SK-N-SH (cell line): ENCODE results near the gene SWAP70.

Experiments used
- EP300 ChIP-seq, 2 experiments: IDR thresholded peaks; 2 replicates each; pipeline versions ENCODE4 v1.4.0 to v1.6.1; 2012; ENCODE audit warnings: borderline replicate concordance in 1 of 2, low read depth in 1 of 2, low read length in 1 of 2
- FOXM1 ChIP-seq: IDR thresholded peaks from 2 replicates; pipeline ENCODE4 v1.4.0; 2012; ENCODE audit warnings: low read depth, mild to moderate bottlenecking
- GABPA ChIP-seq: IDR thresholded peaks from 2 replicates; pipeline ENCODE4 v1.4.0; 2012; ENCODE audit warnings: low read depth, mild to moderate bottlenecking
- MXI1 ChIP-seq: IDR thresholded peaks from 2 replicates; pipeline ENCODE4 v1.6.1; 2012; ENCODE audit warnings: mild to moderate bottlenecking, low read depth, low read length, improper control_type of control experiment
- NFIC ChIP-seq: IDR thresholded peaks from 2 replicates; pipeline ENCODE4 v1.4.0; 2012; ENCODE audit warnings: borderline replicate concordance
- RFX5 ChIP-seq: IDR thresholded peaks from 2 replicates; pipeline ENCODE4 v1.6.1; 2012; ENCODE audit warnings: mild to moderate bottlenecking, improper control_type of control experiment, low read length
- TAF1 ChIP-seq: IDR thresholded peaks from 2 replicates; pipeline ENCODE4 v1.6.1; 2012; ENCODE audit warnings: low read depth, mild to moderate bottlenecking, low read length, moderate library complexity, borderline replicate concordance
- TF ChIP-seq, protein P1 (sequence below): IDR thresholded peaks from 2 replicates; pipeline ENCODE4 v1.6.1; 2012; ENCODE audit warnings: mild to moderate bottlenecking, low read depth, low read length, moderate library complexity
- TF ChIP-seq, protein P2 (sequence below): fragments of 200-600 bp; sonication (generic); IDR thresholded peaks from 2 replicates; pipeline ENCODE4 v1.6.1; 2017; ENCODE audit warnings: antibody characterized with exemption, mild to moderate bottlenecking, moderate library complexity

DNA sequence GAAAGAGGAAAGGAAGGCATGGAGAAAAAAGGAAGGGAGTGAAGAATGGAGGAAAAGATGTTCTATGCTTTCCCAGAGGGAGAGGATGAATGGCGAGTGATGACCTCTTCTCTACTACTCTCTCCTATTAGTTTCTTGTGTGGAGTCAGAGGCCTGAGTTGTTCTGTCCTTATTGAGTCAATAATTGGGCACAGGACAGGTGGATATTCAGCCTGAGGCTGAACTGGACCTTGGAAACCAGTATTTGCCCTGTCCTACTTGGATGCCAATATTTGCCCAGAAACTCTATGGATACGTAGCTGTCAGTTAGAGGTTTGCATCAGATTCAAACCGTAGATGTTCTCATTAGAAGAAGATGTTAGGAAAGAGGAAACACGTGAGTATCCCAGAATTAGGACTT is 17.6 kb upstream of the SWAP70 start:
- TF ChIP-seq FOXM1 (no peak), EP300 (IDR thresholded peaks at IDR 0.05; ENCODE audit: borderline replicate concordance in 1 of 2, low read depth in 1 of 2, low read length in 1 of 2) (no peak), RFX5 (no peak), MXI1 (no peak), NFIC (no peak), TAF1 (no peak), GABPA (no peak)
- TF ChIP-seq, protein P1, sequence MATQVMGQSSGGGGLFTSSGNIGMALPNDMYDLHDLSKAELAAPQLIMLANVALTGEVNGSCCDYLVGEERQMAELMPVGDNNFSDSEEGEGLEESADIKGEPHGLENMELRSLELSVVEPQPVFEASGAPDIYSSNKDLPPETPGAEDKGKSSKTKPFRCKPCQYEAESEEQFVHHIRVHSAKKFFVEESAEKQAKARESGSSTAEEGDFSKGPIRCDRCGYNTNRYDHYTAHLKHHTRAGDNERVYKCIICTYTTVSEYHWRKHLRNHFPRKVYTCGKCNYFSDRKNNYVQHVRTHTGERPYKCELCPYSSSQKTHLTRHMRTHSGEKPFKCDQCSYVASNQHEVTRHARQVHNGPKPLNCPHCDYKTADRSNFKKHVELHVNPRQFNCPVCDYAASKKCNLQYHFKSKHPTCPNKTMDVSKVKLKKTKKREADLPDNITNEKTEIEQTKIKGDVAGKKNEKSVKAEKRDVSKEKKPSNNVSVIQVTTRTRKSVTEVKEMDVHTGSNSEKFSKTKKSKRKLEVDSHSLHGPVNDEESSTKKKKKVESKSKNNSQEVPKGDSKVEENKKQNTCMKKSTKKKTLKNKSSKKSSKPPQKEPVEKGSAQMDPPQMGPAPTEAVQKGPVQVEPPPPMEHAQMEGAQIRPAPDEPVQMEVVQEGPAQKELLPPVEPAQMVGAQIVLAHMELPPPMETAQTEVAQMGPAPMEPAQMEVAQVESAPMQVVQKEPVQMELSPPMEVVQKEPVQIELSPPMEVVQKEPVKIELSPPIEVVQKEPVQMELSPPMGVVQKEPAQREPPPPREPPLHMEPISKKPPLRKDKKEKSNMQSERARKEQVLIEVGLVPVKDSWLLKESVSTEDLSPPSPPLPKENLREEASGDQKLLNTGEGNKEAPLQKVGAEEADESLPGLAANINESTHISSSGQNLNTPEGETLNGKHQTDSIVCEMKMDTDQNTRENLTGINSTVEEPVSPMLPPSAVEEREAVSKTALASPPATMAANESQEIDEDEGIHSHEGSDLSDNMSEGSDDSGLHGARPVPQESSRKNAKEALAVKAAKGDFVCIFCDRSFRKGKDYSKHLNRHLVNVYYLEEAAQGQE: no peak
- TF ChIP-seq, protein P2, sequence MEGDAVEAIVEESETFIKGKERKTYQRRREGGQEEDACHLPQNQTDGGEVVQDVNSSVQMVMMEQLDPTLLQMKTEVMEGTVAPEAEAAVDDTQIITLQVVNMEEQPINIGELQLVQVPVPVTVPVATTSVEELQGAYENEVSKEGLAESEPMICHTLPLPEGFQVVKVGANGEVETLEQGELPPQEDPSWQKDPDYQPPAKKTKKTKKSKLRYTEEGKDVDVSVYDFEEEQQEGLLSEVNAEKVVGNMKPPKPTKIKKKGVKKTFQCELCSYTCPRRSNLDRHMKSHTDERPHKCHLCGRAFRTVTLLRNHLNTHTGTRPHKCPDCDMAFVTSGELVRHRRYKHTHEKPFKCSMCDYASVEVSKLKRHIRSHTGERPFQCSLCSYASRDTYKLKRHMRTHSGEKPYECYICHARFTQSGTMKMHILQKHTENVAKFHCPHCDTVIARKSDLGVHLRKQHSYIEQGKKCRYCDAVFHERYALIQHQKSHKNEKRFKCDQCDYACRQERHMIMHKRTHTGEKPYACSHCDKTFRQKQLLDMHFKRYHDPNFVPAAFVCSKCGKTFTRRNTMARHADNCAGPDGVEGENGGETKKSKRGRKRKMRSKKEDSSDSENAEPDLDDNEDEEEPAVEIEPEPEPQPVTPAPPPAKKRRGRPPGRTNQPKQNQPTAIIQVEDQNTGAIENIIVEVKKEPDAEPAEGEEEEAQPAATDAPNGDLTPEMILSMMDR: no peak
